OCI-LY1 (cell line): ENCODE data around the gene BANF2.

Experiments
- CTCF ChIP-seq: fragments of 200-600 bp; sonication (generic), shearing (Covaris generic); IDR thresholded peaks from 2 replicates; pipeline ENCODE4 v1.5.1; 2017; ENCODE audit warnings: mild to moderate bottlenecking, antibody characterized with exemption, low read length, moderate library complexity, mixed read lengths
- EZH2 ChIP-seq: fragments of 200-600 bp; sonication (generic), shearing (Covaris generic); IDR thresholded peaks from 2 replicates; pipeline ENCODE4 v1.8.0; 2017; ENCODE audit warnings: borderline replicate concordance, mixed run types, mild to moderate bottlenecking, antibody characterized with exemption, low read length, moderate library complexity, mixed read lengths

GRCh38 chr20:17753516-17753915, 53.8 kb downstream of the BANF2 start:
- TF ChIP-seq CTCF (no peak), EZH2 (no peak)
